ENCODE data around the gene CX3CL1.
"Not testable (repeated sequence)": the region's sequence is repeated elsewhere in the genome, so short reads cannot be mapped to it uniquely, and the experiment has no call there.

Gene CX3CL1

GRCh38 chr16:57382535-57383275, 10.4 kb downstream of the CX3CL1 start:
- no peak for DNase-seq

GRCh38 chr16:57383276-57384247, 11.3 kb downstream of the CX3CL1 start:
- DNase-seq, result no peak

- peak in 2 of 56 donors; percentile 14 to 35 for DNase-seq
Measured at GRCh38 chr16:57384248-57385070, 12.2 kb downstream of the CX3CL1 start.

GRCh38 chr16:57385083-57385482, 12.8 kb downstream of the CX3CL1 start:
- DNase-seq, result no peak

GRCh38 chr16:57386381-57386951, 14.2 kb downstream of the CX3CL1 start:
- DNase-seq, result no peak

- DNase-seq, result no peak
Measured at GRCh38 chr16:57387598-57388354, 15.5 kb downstream of the CX3CL1 start.

- DNase-seq, result no peak
Measured at GRCh38 chr16:57388359-57389086, 16.2 kb downstream of the CX3CL1 start.

GRCh38 chr16:57389087-57389468, 16.8 kb downstream of the CX3CL1 start:
- DNase-seq, result no peak

GRCh38 chr16:57390636-57391295, 18.5 kb downstream of the CX3CL1 start:
- DNase-seq, result no peak

GRCh38 chr16:57391300-57391699, 19.0 kb downstream of the CX3CL1 start:
- DNase-seq, result no peak

- no peak for DNase-seq
Measured at GRCh38 chr16:57391708-57392107, 19.4 kb downstream of the CX3CL1 start.

- DNase-seq, result no peak
Measured at GRCh38 chr16:57392694-57393093, 20.4 kb downstream of the CX3CL1 start.

- peak in 1 of 56 donors; percentile 37 for DNase-seq
Measured at GRCh38 chr16:57394444-57394843, 22.2 kb downstream of the CX3CL1 start.

- no peak for DNase-seq
Measured at GRCh38 chr16:57395026-57395425, 22.7 kb downstream of the CX3CL1 start.

- DNase-seq, result no peak
Measured at GRCh38 chr16:57396786-57397185, 24.5 kb downstream of the CX3CL1 start.

- DNase-seq, result not testable (repeated sequence)
Measured at GRCh38 chr16:57397493-57397892, 25.2 kb downstream of the CX3CL1 start.

GRCh38 chr16:57401943-57402640, 29.8 kb downstream of the CX3CL1 start:
- no peak for DNase-seq
